ENCODE results near the gene LETMD1.

The LETMD1 gene

DNA sequence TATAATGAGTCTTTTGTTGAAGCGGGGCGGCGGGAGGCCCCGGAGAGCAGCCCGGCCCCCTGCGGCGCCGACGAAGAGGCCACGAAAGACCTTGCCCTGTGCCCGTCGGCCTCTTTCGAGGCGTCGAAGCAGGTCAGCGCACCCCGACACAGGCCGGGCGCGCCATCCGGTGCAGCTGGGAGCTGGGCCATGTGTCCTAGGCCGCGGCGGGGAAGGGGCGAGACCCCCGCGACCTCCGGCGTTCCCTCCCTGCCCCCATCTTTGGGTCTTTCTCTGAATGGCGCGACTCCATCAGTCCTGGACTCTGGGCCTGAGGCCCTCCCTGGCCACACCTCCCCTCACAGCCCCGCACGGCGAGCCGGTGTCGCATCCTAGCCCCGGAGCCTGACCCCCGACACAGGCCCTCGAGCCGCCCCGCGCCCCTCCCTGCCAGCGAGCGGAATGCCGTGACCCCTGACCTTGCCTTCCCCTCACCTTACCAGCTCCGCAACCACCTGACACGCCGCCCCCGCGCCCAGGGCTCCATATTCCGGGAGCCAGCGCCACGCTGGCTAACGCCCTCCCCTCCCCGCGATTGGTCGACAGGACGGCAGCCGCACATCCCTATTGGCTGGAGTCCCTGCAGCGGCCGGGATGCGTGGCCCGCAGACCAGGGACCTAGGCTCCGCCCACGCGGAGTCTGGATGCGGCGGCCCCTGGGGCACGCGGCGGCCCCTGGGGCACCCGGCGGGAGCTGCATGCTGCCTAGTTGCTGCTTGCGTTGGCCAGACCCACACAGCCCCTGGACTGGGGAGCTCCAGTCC is 22.1 kb upstream of the LETMD1 start, which contains the start of gene SLC11A2:
SLC11A2 (minus strand) TSS at position 549 of the 803 bp plus-strand sequence. CDS start 15,656 bp downstream, outside the sequence.
- H3K27me3 ChIP-seq (ENCODE audit: insufficient read depth, low read length, poor library complexity) = no peaks in the 10 kb centered on the region
- H3K27ac ChIP-seq (ENCODE audit: low read length) = peak within 1 kb of the TSS; percentile 81
- no peaks in the 10 kb centered on the region for H3K9me3 ChIP-seq (ENCODE audit: insufficient read depth, low read length, severe bottlenecking)
- peak within 1 kb of the TSS; percentile 81 for H3K9ac ChIP-seq (ENCODE audit: low read depth, low read length)
- DNase-seq (peak; percentile 96), ATAC-seq (ENCODE audit: insufficient read depth, low read depth) (peak; percentile 95)
- peaks cover 5% of the 10 kb centered on the region; the same call in 1 of the 2 replicates for H3K36me3 ChIP-seq (ENCODE audit: insufficient read depth, low read length)
- peak within 1 kb of the TSS; percentile 74 for H3K4me2 ChIP-seq (ENCODE audit: insufficient read depth, low read length)
- TF ChIP-seq, protein P1, sequence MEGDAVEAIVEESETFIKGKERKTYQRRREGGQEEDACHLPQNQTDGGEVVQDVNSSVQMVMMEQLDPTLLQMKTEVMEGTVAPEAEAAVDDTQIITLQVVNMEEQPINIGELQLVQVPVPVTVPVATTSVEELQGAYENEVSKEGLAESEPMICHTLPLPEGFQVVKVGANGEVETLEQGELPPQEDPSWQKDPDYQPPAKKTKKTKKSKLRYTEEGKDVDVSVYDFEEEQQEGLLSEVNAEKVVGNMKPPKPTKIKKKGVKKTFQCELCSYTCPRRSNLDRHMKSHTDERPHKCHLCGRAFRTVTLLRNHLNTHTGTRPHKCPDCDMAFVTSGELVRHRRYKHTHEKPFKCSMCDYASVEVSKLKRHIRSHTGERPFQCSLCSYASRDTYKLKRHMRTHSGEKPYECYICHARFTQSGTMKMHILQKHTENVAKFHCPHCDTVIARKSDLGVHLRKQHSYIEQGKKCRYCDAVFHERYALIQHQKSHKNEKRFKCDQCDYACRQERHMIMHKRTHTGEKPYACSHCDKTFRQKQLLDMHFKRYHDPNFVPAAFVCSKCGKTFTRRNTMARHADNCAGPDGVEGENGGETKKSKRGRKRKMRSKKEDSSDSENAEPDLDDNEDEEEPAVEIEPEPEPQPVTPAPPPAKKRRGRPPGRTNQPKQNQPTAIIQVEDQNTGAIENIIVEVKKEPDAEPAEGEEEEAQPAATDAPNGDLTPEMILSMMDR (IDR thresholded peaks at IDR 0.05; ENCODE audit: borderline replicate concordance, extremely low read depth, low read length, poor library complexity, severe bottlenecking) = peak; percentile 40
- TF ChIP-seq EZH2 (IDR thresholded peaks at IDR 0.05; ENCODE audit: borderline replicate concordance, low read depth, low read length, severe bottlenecking) = no peak
- H4K20me1 ChIP-seq (ENCODE audit: insufficient read depth, low read length) = peaks cover 2% of the 10 kb centered on the region; the same call in 1 of the 2 replicates
- peaks cover 55% of the 10 kb centered on the region for H3K79me2 ChIP-seq (ENCODE audit: insufficient read depth, low read length)
- peak within 1 kb of the TSS; percentile 49 to 73 for H3K4me3 ChIP-seq (ENCODE audit: low read depth in 1 of 2, low read length in 2 of 2)
- peaks cover 60% of the 10 kb centered on the region for H3K4me1 ChIP-seq (ENCODE audit: insufficient read depth, low read length)
- H2AFZ ChIP-seq (ENCODE audit: low read depth, low read length) = peak within 1 kb of the TSS; percentile 95

DNA sequence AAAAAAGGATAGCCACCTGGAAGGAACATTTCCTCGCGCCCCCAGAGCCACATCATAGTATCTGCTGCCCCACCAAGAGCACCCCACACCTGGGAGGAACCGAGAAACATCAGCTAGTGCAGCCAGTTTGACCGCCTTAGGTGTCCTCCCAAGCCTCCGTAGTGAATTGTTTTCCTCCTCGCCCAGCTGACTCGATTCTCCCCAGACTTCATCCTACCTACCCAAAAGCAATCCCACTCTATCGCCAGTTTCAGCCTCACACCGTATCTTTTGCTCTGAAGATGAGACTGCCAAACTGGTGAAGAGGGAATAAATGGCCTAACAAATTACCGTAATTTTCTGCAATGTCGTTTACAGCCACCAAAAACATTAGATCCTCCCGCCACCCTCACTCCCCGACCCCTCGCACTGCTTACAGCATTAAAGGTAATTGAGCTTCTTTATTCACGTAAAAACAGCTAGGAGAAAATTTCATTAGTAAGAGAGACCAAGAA is 20.7 kb upstream of the LETMD1 start:
- Histone ChIP-seq H3K27me3 (ENCODE audit: insufficient read depth, low read length, poor library complexity) (no peaks in the 10 kb centered on the region), H2AFZ (ENCODE audit: low read depth, low read length) (0 out of 2 replicates have a peak overlapping the region, but pooled peaks have one; percentile 43), H3K4me2 (ENCODE audit: insufficient read depth, low read length) (no peak overlapping the region), H3K79me2 (ENCODE audit: insufficient read depth, low read length) (peaks cover 42% of the 10 kb centered on the region), H3K9ac (ENCODE audit: low read depth, low read length) (no peak overlapping the region), H3K27ac (ENCODE audit: low read length) (no peak overlapping the region), H4K20me1 (ENCODE audit: insufficient read depth, low read length) (peaks cover 2% of the 10 kb centered on the region; the same call in 1 of the 2 replicates), H3K4me1 (ENCODE audit: insufficient read depth, low read length) (peaks cover 46% of the 10 kb centered on the region), H3K36me3 (ENCODE audit: insufficient read depth, low read length) (peaks cover 5% of the 10 kb centered on the region; the same call in 1 of the 2 replicates), H3K4me3 (ENCODE audit: low read depth in 1 of 2, low read length in 2 of 2) (no peak overlapping the region), H3K9me3 (ENCODE audit: insufficient read depth, low read length, severe bottlenecking) (no peaks in the 10 kb centered on the region)
- DNase-seq (no peak), ATAC-seq (ENCODE audit: insufficient read depth, low read depth) (no peak)
- TF ChIP-seq, protein P1 (IDR thresholded peaks at IDR 0.05; ENCODE audit: borderline replicate concordance, extremely low read depth, low read length, poor library complexity, severe bottlenecking) = no peak
- no peak for TF ChIP-seq EZH2 (IDR thresholded peaks at IDR 0.05; ENCODE audit: borderline replicate concordance, low read depth, low read length, severe bottlenecking)

DNA sequence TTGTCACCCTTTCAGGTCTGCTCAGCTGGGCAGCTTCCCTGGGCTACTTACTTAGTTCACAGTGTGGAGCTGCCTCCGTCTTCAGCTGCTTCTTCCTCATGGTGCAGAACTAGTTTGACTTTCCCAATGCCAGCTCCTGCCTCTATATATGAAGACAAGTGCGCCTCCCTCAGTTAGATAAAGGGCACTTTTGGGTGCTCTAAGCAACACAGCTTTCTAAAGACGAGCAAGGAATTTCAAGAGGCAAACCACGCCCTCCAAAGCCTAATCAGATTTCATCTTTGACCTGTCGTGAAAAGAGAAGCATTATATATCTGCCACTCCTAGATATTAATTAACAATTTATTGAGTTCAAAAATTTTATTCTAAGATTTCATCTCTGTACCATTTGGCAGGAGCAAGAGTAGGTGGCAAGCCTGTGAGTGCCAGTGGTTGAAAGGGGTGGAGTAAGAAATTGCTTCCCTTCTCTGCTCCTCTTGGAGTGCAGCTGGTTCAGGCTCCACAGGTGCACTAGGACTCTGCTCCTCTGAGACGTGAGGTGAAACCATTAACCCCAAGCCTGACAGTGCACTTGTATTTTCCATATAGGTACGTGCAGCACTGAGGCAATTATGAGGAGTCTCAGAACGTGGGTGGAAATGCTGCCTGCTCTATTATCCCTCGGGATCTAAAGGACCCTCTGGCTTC is 19.9 kb upstream of the LETMD1 start:
- peak; percentile 33 for DNase-seq
- ATAC-seq (ENCODE audit: insufficient read depth, low read depth) = no peak

More for the DNA sequence above, 19.9 kb upstream of the LETMD1 start:
- Histone ChIP-seq H2AFZ (ENCODE audit: low read depth, low read length) (no peak overlapping the region), H3K4me2 (ENCODE audit: insufficient read depth, low read length) (no peak overlapping the region), H3K27me3 (ENCODE audit: insufficient read depth, low read length, poor library complexity) (no peaks in the 10 kb centered on the region), H3K79me2 (ENCODE audit: insufficient read depth, low read length) (peaks cover 33% of the 10 kb centered on the region), H3K36me3 (ENCODE audit: insufficient read depth, low read length) (peaks cover 5% of the 10 kb centered on the region; the same call in 1 of the 2 replicates), H3K4me1 (ENCODE audit: insufficient read depth, low read length) (peaks cover 37% of the 10 kb centered on the region), H3K9me3 (ENCODE audit: insufficient read depth, low read length, severe bottlenecking) (no peaks in the 10 kb centered on the region), H4K20me1 (ENCODE audit: insufficient read depth, low read length) (peaks cover 2% of the 10 kb centered on the region; the same call in 1 of the 2 replicates), H3K9ac (ENCODE audit: low read depth, low read length) (no peak overlapping the region), H3K4me3 (ENCODE audit: low read depth in 1 of 2, low read length in 2 of 2) (no peak overlapping the region), H3K27ac (ENCODE audit: low read length) (no peak overlapping the region)
- TF ChIP-seq, protein P1 (IDR thresholded peaks at IDR 0.05; ENCODE audit: borderline replicate concordance, extremely low read depth, low read length, poor library complexity, severe bottlenecking) = peak; percentile 71
- no peak for TF ChIP-seq EZH2 (IDR thresholded peaks at IDR 0.05; ENCODE audit: borderline replicate concordance, low read depth, low read length, severe bottlenecking)

Data from DND-41 (cell line).